ENCODE data around the gene CCBE1. TPM values are rescaled to one million over a fixed set of nuclear protein-coding genes. Genes with fewer than 3 reads are reported as not detected.

CCBE1 gene
- total RNA-seq, 1 donor from 2014 or later = 6.4 TPM

GRCh38 chr18:59681521-59682004 is 15.7 kb downstream of the CCBE1 start:
- Histone ChIP-seq H3K9me3 (ENCODE audit: low read depth) (no peaks in the 10 kb centered on the region), H3K27ac (no peak overlapping the region), H3K4me2 (peak overlapping the region; percentile 31), H3K4me3 (no peak overlapping the region), H3K4me1 (peaks cover 31% of the 10 kb centered on the region), H3K9ac (no peak overlapping the region), H4K20me1 (ENCODE audit: low read depth) (no peaks in the 10 kb centered on the region), H3K27me3 (no peaks in the 10 kb centered on the region), H3F3A (ENCODE audit: low read depth) (peaks cover 11% of the 10 kb centered on the region), H3K36me3 (no peaks in the 10 kb centered on the region), H3K79me2 (ENCODE audit: low read depth) (no peaks in the 10 kb centered on the region), H2AFZ (replicated peaks) (peak overlapping the region; percentile 17)
- peak; percentile 24 for DNase-seq (ENCODE audit: low spot score)
- peaks cover 29% of the 10 kb centered on the region for H3K4me1 Mint-ChIP-seq
- H3K4me3 Mint-ChIP-seq = no peak overlapping the region
- no peak for TF ChIP-seq EZH2phosphoT487 (IDR thresholded peaks at IDR 0.05)
- no peak for TF ChIP-seq CTCF (IDR thresholded peaks at IDR 0.05)
- no peak for TF ChIP-seq EZH2 (IDR thresholded peaks at IDR 0.05)
- H3K9me3 Mint-ChIP-seq = peaks cover 2% of the 10 kb centered on the region
- H3K27me3 Mint-ChIP-seq (ENCODE audit: insufficient read depth, low read depth) = peaks cover 3% of the 10 kb centered on the region
- no peaks in the 10 kb centered on the region for H3K36me3 Mint-ChIP-seq
- H3K27ac Mint-ChIP-seq = no peak overlapping the region

- no peak overlapping the region for H3K4me3 Mint-ChIP-seq
- Histone ChIP-seq H3K27me3 (no peaks in the 10 kb centered on the region), H3K9ac (no peak overlapping the region), H2AFZ (replicated peaks) (peak overlapping the region; percentile 17), H3K9me3 (ENCODE audit: low read depth) (no peaks in the 10 kb centered on the region), H3K36me3 (no peaks in the 10 kb centered on the region), H3K4me1 (peaks cover 33% of the 10 kb centered on the region), H3F3A (ENCODE audit: low read depth) (peaks cover 11% of the 10 kb centered on the region), H3K79me2 (ENCODE audit: low read depth) (no peaks in the 10 kb centered on the region), H3K4me2 (peak overlapping the region; percentile 31), H3K4me3 (no peak overlapping the region), H4K20me1 (ENCODE audit: low read depth) (no peaks in the 10 kb centered on the region), H3K27ac (no peak overlapping the region)
- no peak overlapping the region for H3K27ac Mint-ChIP-seq
- H3K27me3 Mint-ChIP-seq (ENCODE audit: insufficient read depth, low read depth) = peaks cover 3% of the 10 kb centered on the region
- H3K4me1 Mint-ChIP-seq = peaks cover 28% of the 10 kb centered on the region
- H3K9me3 Mint-ChIP-seq = peaks cover 2% of the 10 kb centered on the region
- H3K36me3 Mint-ChIP-seq = no peaks in the 10 kb centered on the region
- DNase-seq (ENCODE audit: low spot score) = no peak
- TF ChIP-seq EZH2 (IDR thresholded peaks at IDR 0.05) (no peak), EZH2phosphoT487 (IDR thresholded peaks at IDR 0.05) (no peak), CTCF (IDR thresholded peaks at IDR 0.05) (no peak)
Observed at GRCh38 chr18:59681051-59681450, 16.2 kb downstream of the CCBE1 start.

- Mint-ChIP-seq H3K9me3 (no peaks in the 10 kb centered on the region), H3K36me3 (no peaks in the 10 kb centered on the region), H3K4me3 (no peak overlapping the region), H3K27ac (no peak overlapping the region), H3K4me1 (peaks cover 6% of the 10 kb centered on the region), H3K27me3 (ENCODE audit: insufficient read depth, low read depth) (peaks cover 3% of the 10 kb centered on the region)
- DNase-seq (ENCODE audit: low spot score) = peak; percentile 50
- Histone ChIP-seq H3K4me1 (peaks cover 28% of the 10 kb centered on the region), H3K27me3 (no peaks in the 10 kb centered on the region), H3K79me2 (ENCODE audit: low read depth) (no peaks in the 10 kb centered on the region), H3K4me2 (peak overlapping the region; percentile 70), H3K36me3 (no peaks in the 10 kb centered on the region), H3K9ac (no peak overlapping the region), H3K4me3 (peak overlapping the region; percentile 1), H2AFZ (replicated peaks) (no peak overlapping the region), H4K20me1 (ENCODE audit: low read depth) (no peaks in the 10 kb centered on the region), H3K27ac (peak overlapping the region; percentile 36), H3K9me3 (ENCODE audit: low read depth) (no peaks in the 10 kb centered on the region), H3F3A (ENCODE audit: low read depth) (peaks cover 4% of the 10 kb centered on the region)
- TF ChIP-seq CTCF (IDR thresholded peaks at IDR 0.05) (no peak), EZH2phosphoT487 (IDR thresholded peaks at IDR 0.05) (no peak), EZH2 (IDR thresholded peaks at IDR 0.05) (no peak)
Observed at GRCh38 chr18:59675346-59675745, 21.9 kb downstream of the CCBE1 start.

All from neural progenitor cell (in vitro differentiated cells).